ENCODE data around the gene USP22. TPM values are rescaled to one million over a fixed set of nuclear protein-coding genes. Genes with fewer than 3 reads are reported as not detected.

Gene USP22
- total and polyA plus RNA-seq, 2 of the 4 experiments (the other 2 are of a cell fraction): 161 to 319 TPM

- DNase-seq: peak; percentile 67
Measured at GRCh38 chr17:21024024-21024423, 18.8 kb downstream of the USP22 start.

More at GRCh38 chr17:21024024-21024423, 18.8 kb downstream of the USP22 start:
- no peak overlapping the region for H3K4me2 ChIP-seq (ENCODE audit: low read depth, low read length)
- H3K9ac ChIP-seq (ENCODE audit: low read depth, low read length): no peak overlapping the region
- peaks cover 63% of the 10 kb centered on the region for H3K36me3 ChIP-seq (ENCODE audit: control insufficient read depth, insufficient read depth, low read length)
- peaks cover 100% of the 10 kb centered on the region for H4K20me1 ChIP-seq (ENCODE audit: insufficient read depth, low read length)
- H2AFZ ChIP-seq (replicated peaks; ENCODE audit: low read length, poor library complexity): no peak overlapping the region
- WGBS, 2 experiments (ENCODE audit: extremely low coverage in 2 of 2, insufficient read length in 1 of 2): no CpG with 5 or more reads among the region's 8 CpGs
- H3K14ac ChIP-seq (replicated peaks; ENCODE audit: low read depth, low read length): no peak overlapping the region
- H3K27ac ChIP-seq (ENCODE audit: insufficient read depth, low read length): no peak overlapping the region
- H4K5ac ChIP-seq (ENCODE audit: low read depth, low read length): no peak overlapping the region
- no peaks in the 10 kb centered on the region for H3K9me3 ChIP-seq (ENCODE audit: control insufficient read depth, insufficient read depth, low read length)
- no peak overlapping the region for H4K91ac ChIP-seq (ENCODE audit: insufficient read depth, low read depth, low read length)
- peaks cover 15 to 71% of the 10 kb centered on the region in 2 experiments for H3K79me1 ChIP-seq (ENCODE audit: low read depth in 1 of 2, low read length in 2 of 2)
- no peak overlapping the region for H4K8ac ChIP-seq (ENCODE audit: low read depth in 2 of 2, low read length in 2 of 2)
- H2BK5ac ChIP-seq (ENCODE audit: low read depth, low read length, poor library complexity, severe bottlenecking): no peak overlapping the region
- no peak overlapping the region for H3K56ac ChIP-seq (ENCODE audit: extremely low read depth, insufficient read depth, low read length)
- H3K27me3 ChIP-seq (ENCODE audit: control insufficient read depth, insufficient read depth, low read length): no peaks in the 10 kb centered on the region
- intact Hi-C loops (cut with micrococcal nuclease): no loop called here
- peaks cover 28% of the 10 kb centered on the region for H3K9me1 ChIP-seq (ENCODE audit: insufficient read depth, low read length)
- TF ChIP-seq RCOR1 (IDR thresholded peaks at IDR 0.05; ENCODE audit: insufficient replicate concordance, low read length): no peak
- TF ChIP-seq BHLHE40 (IDR thresholded peaks at IDR 0.05; ENCODE audit: low read depth, low read length): peak; percentile 75
- peak; percentile 50; the same call in 1 of the 2 replicates for TF ChIP-seq MXI1 (IDR thresholded peaks at IDR 0.05; ENCODE audit: borderline replicate concordance, low read depth, low read length)
- no peak for TF ChIP-seq CHD1 (IDR thresholded peaks at IDR 0.05; ENCODE audit: low read depth, low read length)
- no peak for TF ChIP-seq RFX5 (IDR thresholded peaks at IDR 0.05; ENCODE audit: low read depth, low read length)
- ATAC-seq (ENCODE audit: low read depth): peak; percentile 16
- H3K4me1 ChIP-seq (ENCODE audit: control insufficient read depth, insufficient read depth, low read length): peaks cover 13% of the 10 kb centered on the region
- H2BK20ac ChIP-seq (ENCODE audit: low read depth, low read length): no peak overlapping the region
- dilution Hi-C loops (cut with HindIII; ENCODE audit: low sequenced_read_pairs, unreplicated experiment): no loop called here
- H2AK9ac ChIP-seq (replicated peaks; ENCODE audit: low read depth, low read length, poor library complexity): no peak overlapping the region
- CTCF ChIA-PET: no interaction called here
- H3K23ac ChIP-seq (ENCODE audit: low read depth, low read length): no peak overlapping the region
- no peak overlapping the region for H3K4ac ChIP-seq (ENCODE audit: low read depth, low read length)
- H2BK15ac ChIP-seq (ENCODE audit: low read depth, low read length): no peak overlapping the region
- H3K18ac ChIP-seq (ENCODE audit: low read depth, low read length): no peak overlapping the region
- no peak overlapping the region for H2BK120ac ChIP-seq (ENCODE audit: low read depth, low read length)
- POLR2A ChIA-PET (ENCODE audit: unreplicated experiment): no interaction called here
- no peak overlapping the region for H3K4me3 ChIP-seq (ENCODE audit: insufficient read depth, low read depth, low read length)
- H2AK5ac ChIP-seq (ENCODE audit: low read depth, low read length): no peak overlapping the region
- in situ Hi-C loops (cut with MboI; ENCODE audit: low sequenced_read_pairs): no loop called here
- BruUV-seq (replicated peaks): TSS peak; percentile 5
